ENCODE results near the gene EPB41L4B. TPM values are rescaled to one million over a fixed set of nuclear protein-coding genes. Genes with fewer than 3 reads are reported as not detected.

Gene EPB41L4B
- total RNA-seq, 1 experiment from 2014 or later = 20.2 TPM

- Mint-ChIP-seq H3K27me3 (ENCODE audit: insufficient read depth, unreplicated experiment) (no peaks in the 10 kb centered on the region), H3K4me1 (ENCODE audit: insufficient read depth, unreplicated experiment) (no peaks in the 10 kb centered on the region), H3K36me3 (ENCODE audit: insufficient read depth, unreplicated experiment) (no peaks in the 10 kb centered on the region), H3K27ac (ENCODE audit: low read depth, unreplicated experiment) (no peak overlapping the region), H3K9me3 (ENCODE audit: unreplicated experiment) (no peaks in the 10 kb centered on the region), H3K4me3 (ENCODE audit: unreplicated experiment) (no peak overlapping the region)
- BruUV-seq (replicated peaks) = no TSS peak
- intact Hi-C loops (cut with micrococcal nuclease) = loop anchor here (2.0 to 5.0 kb wide), 2 partner anchors 50 to 218 kb away; no protein-coding TSS in a partner anchor
- TF ChIP-seq CTCF (IDR thresholded peaks at IDR 0.05; ENCODE audit: unreplicated experiment) = no peak
- CTCF ChIA-PET = interaction anchor here (0.6 to 3.3 kb wide), 27 partner anchors 10 to 258 kb away, joined by 3 to 31 read pairs (median 5); no protein-coding TSS in a partner anchor
- DNase-seq (ENCODE audit: unreplicated experiment) = no peak
- POLR2A ChIA-PET = no interaction called here
Observed at GRCh38 chr9:109182550-109182939, 138.3 kb downstream of the EPB41L4B start.

DNA sequence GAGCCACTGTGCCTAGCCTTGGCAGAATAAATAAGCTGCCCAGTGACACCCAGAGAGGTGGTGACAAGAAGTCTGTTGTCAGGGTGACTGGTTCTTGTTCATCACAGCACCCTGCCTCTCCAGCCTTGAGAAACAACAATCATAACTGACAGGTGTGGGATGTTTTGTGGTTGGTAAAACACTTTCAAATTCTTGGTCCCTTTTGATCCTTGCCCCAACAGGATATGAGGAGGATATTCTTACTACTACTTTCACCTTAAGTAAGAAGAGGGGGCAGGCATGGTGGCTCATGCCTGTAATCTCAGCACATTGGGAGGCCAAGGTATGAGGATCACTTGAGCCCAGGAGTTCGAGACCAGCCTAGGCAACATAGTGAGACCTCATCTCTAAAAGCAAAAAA is 139.6 kb downstream of the EPB41L4B start:
- ChIA-PET CTCF (interaction anchor here (1.7 kb wide), 1 partner anchor 146 kb away, joined by 4 read pairs; no protein-coding TSS in a partner anchor), POLR2A (no interaction called here)
- Mint-ChIP-seq H3K27ac (ENCODE audit: low read depth, unreplicated experiment) (no peak overlapping the region), H3K4me3 (ENCODE audit: unreplicated experiment) (no peak overlapping the region), H3K4me1 (ENCODE audit: insufficient read depth, unreplicated experiment) (no peaks in the 10 kb centered on the region), H3K36me3 (ENCODE audit: insufficient read depth, unreplicated experiment) (no peaks in the 10 kb centered on the region), H3K9me3 (ENCODE audit: unreplicated experiment) (no peaks in the 10 kb centered on the region), H3K27me3 (ENCODE audit: insufficient read depth, unreplicated experiment) (no peaks in the 10 kb centered on the region)
- intact Hi-C loops (cut with micrococcal nuclease) = loop anchor here (5.0 kb wide), 1 partner anchor 51 kb away; no protein-coding TSS in a partner anchor
- no TSS peak for BruUV-seq (replicated peaks)
- no peak for TF ChIP-seq CTCF (IDR thresholded peaks at IDR 0.05; ENCODE audit: unreplicated experiment)
- no peak for DNase-seq (ENCODE audit: unreplicated experiment)

DNA sequence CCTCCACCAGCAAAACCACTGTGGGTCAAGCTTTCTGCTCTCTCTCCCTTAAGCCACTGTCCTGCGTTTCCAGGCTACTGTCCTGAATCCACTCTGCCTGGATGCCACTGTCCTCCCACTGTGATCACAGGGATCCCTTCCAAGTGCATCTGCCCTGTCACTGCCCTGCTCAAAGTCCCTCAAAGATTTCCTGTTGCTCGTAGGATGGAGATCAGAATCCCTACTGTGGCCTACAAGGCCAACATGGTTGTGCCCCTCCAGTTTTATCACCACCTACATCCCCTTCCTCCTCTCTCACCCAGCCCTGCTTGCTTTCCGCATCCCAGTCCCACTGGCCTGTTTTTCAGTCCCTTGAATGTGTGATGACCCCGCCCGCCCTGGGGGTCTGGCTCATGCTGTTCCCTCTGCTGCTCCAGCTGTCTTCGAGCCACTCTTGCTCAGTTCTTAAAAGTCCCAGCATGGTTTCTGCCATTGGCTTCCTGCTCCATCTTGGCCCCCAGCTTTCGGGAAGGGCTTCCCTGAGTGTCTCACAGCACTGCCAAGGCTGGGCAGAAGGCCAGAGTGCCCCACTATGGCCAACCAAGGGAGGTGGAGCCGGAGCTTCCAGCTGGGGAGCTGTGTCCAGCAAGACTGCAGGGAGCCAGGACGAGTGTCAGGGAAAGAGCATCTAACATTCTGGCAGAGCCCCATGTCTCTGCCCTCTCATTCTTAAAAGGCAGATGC is 140.9 kb downstream of the EPB41L4B start:
- H3K4me1 Mint-ChIP-seq (ENCODE audit: insufficient read depth, unreplicated experiment) = no peaks in the 10 kb centered on the region
- POLR2A ChIA-PET = no interaction called here
- CTCF ChIA-PET = interaction anchor here (0.6 to 1.7 kb wide), 4 partner anchors 17 to 556 kb away, joined by 3 to 4 read pairs (median 4); no protein-coding TSS in a partner anchor
- intact Hi-C loops (cut with micrococcal nuclease) = loop anchor here (5.0 kb wide), 1 partner anchor 52 kb away; no protein-coding TSS in a partner anchor
- no peaks in the 10 kb centered on the region for H3K27me3 Mint-ChIP-seq (ENCODE audit: insufficient read depth, unreplicated experiment)
- H3K9me3 Mint-ChIP-seq (ENCODE audit: unreplicated experiment) = no peaks in the 10 kb centered on the region
- no TSS peak for BruUV-seq (replicated peaks)
- DNase-seq (ENCODE audit: unreplicated experiment) = no peak
- H3K27ac Mint-ChIP-seq (ENCODE audit: low read depth, unreplicated experiment) = no peak overlapping the region
- no peaks in the 10 kb centered on the region for H3K36me3 Mint-ChIP-seq (ENCODE audit: insufficient read depth, unreplicated experiment)
- no peak for TF ChIP-seq CTCF (IDR thresholded peaks at IDR 0.05; ENCODE audit: unreplicated experiment)
- no peak overlapping the region for H3K4me3 Mint-ChIP-seq (ENCODE audit: unreplicated experiment)

DNA sequence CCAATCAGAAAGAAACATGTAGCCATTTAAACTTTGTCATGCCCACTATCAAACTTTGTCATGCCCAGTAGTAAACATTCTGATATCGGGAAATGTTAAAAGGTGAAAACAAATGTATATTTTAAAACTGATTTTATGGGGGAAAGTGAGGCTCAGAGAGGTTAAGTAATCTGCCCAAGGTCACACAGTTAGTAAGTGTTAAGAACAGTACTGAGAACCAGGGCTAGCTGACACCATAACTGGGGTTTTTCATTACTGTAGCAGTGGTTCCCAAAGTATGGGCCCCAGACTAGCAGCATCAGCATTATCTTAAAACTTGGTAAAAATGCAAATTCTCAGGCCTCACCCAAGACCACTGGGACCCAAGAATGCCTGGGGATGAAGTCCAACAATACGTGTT is 143.9 kb downstream of the EPB41L4B start:
- Mint-ChIP-seq H3K9me3 (ENCODE audit: unreplicated experiment) (no peaks in the 10 kb centered on the region), H3K27ac (ENCODE audit: low read depth, unreplicated experiment) (no peak overlapping the region), H3K4me3 (ENCODE audit: unreplicated experiment) (no peak overlapping the region), H3K27me3 (ENCODE audit: insufficient read depth, unreplicated experiment) (no peaks in the 10 kb centered on the region), H3K36me3 (ENCODE audit: insufficient read depth, unreplicated experiment) (no peaks in the 10 kb centered on the region), H3K4me1 (ENCODE audit: insufficient read depth, unreplicated experiment) (no peaks in the 10 kb centered on the region)
- CTCF ChIA-PET = interaction anchor here (0.7 kb wide), 2 partner anchors 55 to 59 kb away, joined by 3 read pairs; no protein-coding TSS in a partner anchor
- no peak for TF ChIP-seq CTCF (IDR thresholded peaks at IDR 0.05; ENCODE audit: unreplicated experiment)
- intact Hi-C loops (cut with micrococcal nuclease) = no loop called here
- BruUV-seq (replicated peaks) = no TSS peak
- no peak for DNase-seq (ENCODE audit: unreplicated experiment)
- POLR2A ChIA-PET = no interaction called here

Data from MCF 10A (cell line).